K562 (cell line): ENCODE results near the gene CDRT4. TPM values are rescaled to one million over a fixed set of nuclear protein-coding genes. Genes with fewer than 3 reads are reported as not detected.

Source experiments
- ATAC-seq: fragments of 200-7000 bp; cut with Tn5 transposase; 3 replicates; pipeline ENCODE4 v1.9.1; 2020; ENCODE audit warnings: moderate library complexity
- BruUV-seq: library from RNA; stranded (reverse); fragments of 400-500 nt; replicated peaks from 2 replicates; lab custom pipeline; 2021; lab: Mats Ljungman, UMichigan
- CTCF ChIA-PET: fragments of 300-600 bp; formaldehyde crosslinking; extraction: SDS; loops from one replicate; lab custom pipeline; 2021; ENCODE audit warnings: low intra/inter-chr PET ratio; lab: Yijun Ruan, JAX
- POLR2A ChIA-PET: fragments of 300-600, 350-650 bp; sonication (Branson Sonifier 250); formaldehyde crosslinking; extraction: SDS; loops from one replicate; lab custom pipeline; 2021; ENCODE audit warnings: antibody characterized with exemption, inconsistent platforms; lab: Yijun Ruan, JAX
- DNase-seq, 4 experiments: peaks; one replicate each; pipeline versions ENCODE4 v3.0.0 to v3.0.0-alpha.2; 2011 to 2018; ENCODE audit warnings: low spot score in 3 of 4, mixed read lengths in 3 of 4; ENCODE audit errors: extremely low read depth in 1 of 4
- FAIRE-seq: peaks from 2 replicates; lab custom pipeline; 2011; peaks lifted over from hg19 to GRCh38; lab: Jason Lieb, UNC
- H2AFZ ChIP-seq: 2 replicates; pipeline ENCODE4 v1.6.0; 2011; ENCODE audit warnings: low read depth, low read length, control low read depth, inconsistent platforms
- H3K27ac ChIP-seq: fragments of 200-600 bp; 3 replicates; pipeline ENCODE4 v1.8.0; 2011; ENCODE audit warnings: low read depth, mild to moderate bottlenecking, control low read depth, inconsistent platforms, low read length, moderate library complexity, mixed read lengths; ENCODE audit errors: extremely low read depth
- H3K27me3 ChIP-seq, 2 experiments: fragments of 300-600 bp in 1 of 2; 2 replicates in 1 of 2; 3 replicates in 1 of 2; pipeline versions ENCODE4 v1.6.0 to v1.8.0; 2011; ENCODE audit warnings: inconsistent platforms in 2 of 2, low read length in 2 of 2, mild to moderate bottlenecking in 1 of 2, mixed read lengths in 1 of 2, moderate library complexity in 1 of 2; ENCODE audit not compliant: control insufficient read depth in 2 of 2, insufficient read depth in 2 of 2
- H3K36me3 ChIP-seq: fragments of 300-600 bp; 3 replicates; pipeline ENCODE4 v1.8.0; 2011; ENCODE audit warnings: mild to moderate bottlenecking, low read length, inconsistent platforms; ENCODE audit not compliant: control insufficient read depth, insufficient read depth
- H3K4me1 ChIP-seq, 2 experiments: fragments of 200-600 bp in 1 of 2; replicated peaks in 1 of 2; 2 replicates in 1 of 2; 3 replicates in 1 of 2; pipeline versions ENCODE4 v1.5.1 to v1.8.0; 2011; ENCODE audit warnings: inconsistent platforms in 2 of 2, low read length in 2 of 2, mild to moderate bottlenecking in 1 of 2, mixed read lengths in 1 of 2, moderate library complexity in 1 of 2; ENCODE audit not compliant: control insufficient read depth in 2 of 2, insufficient read depth in 2 of 2
- H3K4me2 ChIP-seq: 2 replicates; pipeline ENCODE4 v1.6.1; 2011; ENCODE audit warnings: low read length, control low read depth, inconsistent platforms, mixed read lengths; ENCODE audit not compliant: insufficient read depth
- H3K4me3 ChIP-seq: fragments of 200-600 bp; sonication (generic), shearing (Covaris generic); 2 replicates; pipeline ENCODE4 v1.5.1; 2016; ENCODE audit warnings: control low read depth, inconsistent platforms
- H3K79me2 ChIP-seq: fragments of 200-600 bp; 3 replicates; pipeline ENCODE4 v1.8.0; 2011; ENCODE audit warnings: low read length, inconsistent platforms; ENCODE audit not compliant: control insufficient read depth, insufficient read depth
- H3K9ac ChIP-seq, 2 experiments: 2 replicates each; pipeline versions ENCODE4 v1.6.0 to v1.6.1; 2011; ENCODE audit warnings: low read depth in 2 of 2, low read length in 2 of 2, control low read depth in 1 of 2, inconsistent platforms in 1 of 2, mild to moderate bottlenecking in 1 of 2, mixed read lengths in 1 of 2; ENCODE audit not compliant: insufficient read depth in 1 of 2
- H3K9me1 ChIP-seq: one replicate; pipeline ENCODE4 v1.6.0; 2011; ENCODE audit warnings: inconsistent platforms, mild to moderate bottlenecking, low read length, moderate library complexity; ENCODE audit not compliant: control insufficient read depth, insufficient read depth
- H3K9me3 ChIP-seq: replicated peaks from 2 replicates; pipeline ENCODE4 v1.5.1; 2011; ENCODE audit warnings: low read depth, low read length, inconsistent platforms; ENCODE audit not compliant: control insufficient read depth, insufficient read depth
- H4K20me1 ChIP-seq: replicated peaks from 2 replicates; pipeline ENCODE4 v1.6.1; 2011; ENCODE audit warnings: low read length, inconsistent platforms, mixed read lengths; ENCODE audit not compliant: control insufficient read depth, insufficient read depth
- ETS2 ChIP-seq: IDR thresholded peaks from 2 replicates; pipeline ENCODE4 v1.6.1; 2016; ENCODE audit warnings: borderline replicate concordance, missing genetic modification characterization, mild to moderate bottlenecking, moderate library complexity, missing compliant biosample characterization; ENCODE audit not compliant: poor library complexity, severe bottlenecking
- HNRNPUL1 ChIP-seq: fragments of 200-400 bp; formaldehyde crosslinking; IDR thresholded peaks from 2 replicates; pipeline ENCODE4 v1.6.1; 2017; ENCODE audit warnings: low read length
- PHF21A ChIP-seq: fragments of 450-650 bp; IDR thresholded peaks from 2 replicates; pipeline ENCODE4 v1.6.1; 2017; ENCODE audit warnings: low read depth, borderline replicate concordance
- RBM34 ChIP-seq: fragments of 200-400 bp; formaldehyde crosslinking; IDR thresholded peaks from 2 replicates; pipeline ENCODE4 v1.6.1; 2018; ENCODE audit warnings: low read length, borderline replicate concordance; ENCODE audit not compliant: insufficient read depth
- RREB1 ChIP-seq: fragments of 250-450 bp; sonication (Bioruptor Pico); IDR thresholded peaks from 2 replicates; pipeline ENCODE4 v1.4.0; 2020
- ZNF444 ChIP-seq: fragments of 250-450 bp; sonication (Bioruptor Pico); IDR thresholded peaks from 2 replicates; pipeline ENCODE4 v1.4.0; 2020; ENCODE audit warnings: mild to moderate bottlenecking, moderate library complexity
- WGBS: fragments of 100-300 bp; shearing (Covaris generic); methylation state at CpG from one replicate; pipeline ENCODE4 v1.1.6; 2016; ENCODE audit warnings: low coverage, mixed read lengths; ENCODE audit not compliant: insufficient coverage; ENCODE audit errors: missing lambda C conversion rate; 5-methylcytosine and 5-hydroxymethylcytosine counted together
- in situ Hi-C: fragments of 300-500 bp; cut with MboI; formaldehyde crosslinking; loops from 4 replicates; pipeline ENCODE4 v1.15.0; 2018; ENCODE audit warnings: inconsistent platforms, mixed read lengths
- intact Hi-C: fragments of 100-400 bp; cut with micrococcal nuclease; formaldehyde crosslinking; loops from 2 replicates; pipeline ENCODE4 v1.14.2; 2022
- polyA plus RNA-seq, 8 experiments: library from polyadenylated mRNA; depleted of rRNA in 4 of 8; stranded (reverse) in 5 of 8; unstranded in 3 of 8; fragments of >200 nt; fragmentation: Nextera tagmentation in 2 of 8; fragmentation: Illumina TruSeq in 1 of 8; extraction: Ambion mirVana in 2 of 8; extraction: Trizol in 1 of 8; gene quantifications; 2 replicates each; pipeline versions ENCODE4 v1.2.1 to v1.2.3, GENCODE V29; 2011 to 2014; ENCODE audit warnings: inconsistent platforms in 1 of 8, missing spikeins in 1 of 8
- total RNA-seq, 7 experiments: library from RNA; depleted of rRNA in 6 of 7; stranded (reverse); fragments of >200 nt in 6 of 7; fragmentation: Illumina TruSeq in 2 of 7; extraction: Trizol in 2 of 7; gene quantifications; 2 replicates each; pipeline versions ENCODE4 v1.2.1 to v1.2.3, GENCODE V29; 2011 to 2021; ENCODE audit warnings: low replicate concordance in 1 of 7
- TF ChIP-seq, protein P1 (sequence below): fragments of 450-650 bp; IDR thresholded peaks from 2 replicates; pipeline ENCODE4 v1.6.1; 2016; ENCODE audit warnings: mild to moderate bottlenecking

Gene CDRT4
- total and polyA plus RNA-seq, 9 of the 15 experiments (the other 6 are each of a cell fraction or from before 2014, with no cell fraction given): 1.7 to 6.4 (median 3.5) TPM

DNA sequence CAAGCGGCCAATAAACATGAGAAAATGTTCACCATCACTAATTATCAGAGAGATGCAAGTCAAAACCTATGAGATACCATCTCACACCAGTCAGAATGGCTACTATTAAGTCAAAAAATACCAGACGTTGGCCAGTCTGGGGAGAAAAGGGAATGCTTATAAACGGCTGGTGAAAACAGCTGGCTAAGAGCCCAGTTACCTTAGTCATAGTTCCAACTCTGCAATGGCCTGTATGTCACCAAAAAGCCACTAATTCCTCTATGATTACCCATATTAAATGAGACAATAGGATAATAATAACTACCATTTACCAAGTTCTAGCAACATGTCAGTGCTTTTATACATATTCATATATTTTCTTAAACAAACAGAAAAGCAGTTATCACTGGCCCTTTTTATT lies 42.9 kb upstream of the CDRT4 start:
- BruUV-seq: no TSS peak
- Histone ChIP-seq H3K4me1 (no peaks in the 10 kb centered on the region), H3K9ac (no peak overlapping the region), H3K4me2 (no peak overlapping the region), H3K79me2 (no peaks in the 10 kb centered on the region), H3K4me3 (no peak overlapping the region), H3K9me1 (no peaks in the 10 kb centered on the region), H3K27ac (no peak overlapping the region), H3K9me3 (no peaks in the 10 kb centered on the region), H4K20me1 (no peaks in the 10 kb centered on the region), H3K27me3 (no peaks in the 10 kb centered on the region), H3K36me3 (peaks cover 4% of the 10 kb centered on the region; the same call in 1 of the 3 replicates), H2AFZ (no peak overlapping the region)
- ATAC-seq: no peak
- intact Hi-C loops: no loop called here
- no peak for FAIRE-seq
- DNase-seq: no peak
- TF ChIP-seq ETS2 (tag): no peak
- TF ChIP-seq ZNF444 (CRISPR knock-in tag): no peak
- no peak for TF ChIP-seq HNRNPUL1
- POLR2A ChIA-PET: no interaction called here
- CTCF ChIA-PET: no interaction called here
- 61% methylated on average over 3 of the region's 3 CpGs for WGBS
- in situ Hi-C loops: no loop called here

GRCh38 chr17:15509095-15509494 lies 41.7 kb upstream of the CDRT4 start:
- no peaks in the 10 kb centered on the region for H3K79me2 ChIP-seq
- ChIA-PET POLR2A (no interaction called here), CTCF (no interaction called here)
- ATAC-seq (no peak), DNase-seq (no peak), FAIRE-seq (no peak)
- no peak overlapping the region for H2AFZ ChIP-seq
- BruUV-seq: no TSS peak
- no peak overlapping the region for H3K9ac ChIP-seq
- in situ Hi-C loops: no loop called here
- H3K36me3 ChIP-seq: 0 out of 3 replicates have a peak, but pooled peaks cover 4% of the 10 kb centered on the region
- H3K4me3 ChIP-seq: no peak overlapping the region
- H3K27ac ChIP-seq: no peak overlapping the region
- no peaks in the 10 kb centered on the region for H4K20me1 ChIP-seq
- intact Hi-C loops: no loop called here
- H3K4me2 ChIP-seq: no peak overlapping the region
- H3K9me3 ChIP-seq: no peaks in the 10 kb centered on the region
- 81% methylated on average over 5 of the region's 5 CpGs for WGBS
- no peaks in the 10 kb centered on the region for H3K4me1 ChIP-seq
- H3K27me3 ChIP-seq: no peaks in the 10 kb centered on the region
- H3K9me1 ChIP-seq: no peaks in the 10 kb centered on the region
- TF ChIP-seq PHF21A: no peak
- TF ChIP-seq RREB1 (CRISPR knock-in tag): no peak
- TF ChIP-seq, protein P1, sequence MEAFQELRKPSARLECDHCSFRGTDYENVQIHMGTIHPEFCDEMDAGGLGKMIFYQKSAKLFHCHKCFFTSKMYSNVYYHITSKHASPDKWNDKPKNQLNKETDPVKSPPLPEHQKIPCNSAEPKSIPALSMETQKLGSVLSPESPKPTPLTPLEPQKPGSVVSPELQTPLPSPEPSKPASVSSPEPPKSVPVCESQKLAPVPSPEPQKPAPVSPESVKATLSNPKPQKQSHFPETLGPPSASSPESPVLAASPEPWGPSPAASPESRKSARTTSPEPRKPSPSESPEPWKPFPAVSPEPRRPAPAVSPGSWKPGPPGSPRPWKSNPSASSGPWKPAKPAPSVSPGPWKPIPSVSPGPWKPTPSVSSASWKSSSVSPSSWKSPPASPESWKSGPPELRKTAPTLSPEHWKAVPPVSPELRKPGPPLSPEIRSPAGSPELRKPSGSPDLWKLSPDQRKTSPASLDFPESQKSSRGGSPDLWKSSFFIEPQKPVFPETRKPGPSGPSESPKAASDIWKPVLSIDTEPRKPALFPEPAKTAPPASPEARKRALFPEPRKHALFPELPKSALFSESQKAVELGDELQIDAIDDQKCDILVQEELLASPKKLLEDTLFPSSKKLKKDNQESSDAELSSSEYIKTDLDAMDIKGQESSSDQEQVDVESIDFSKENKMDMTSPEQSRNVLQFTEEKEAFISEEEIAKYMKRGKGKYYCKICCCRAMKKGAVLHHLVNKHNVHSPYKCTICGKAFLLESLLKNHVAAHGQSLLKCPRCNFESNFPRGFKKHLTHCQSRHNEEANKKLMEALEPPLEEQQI: no peak
- no peak for TF ChIP-seq RBM34
